HCEC 1CT (cell line): ENCODE measurements around the gene WFIKKN1.
A peak's percentile ranks its signal among the peaks of the same experiment; 100 is the strongest.

ENCODE experiments used
- DNase-seq: peaks from one replicate; pipeline ENCODE4 v3.0.0-alpha.2; 2017

Gene WFIKKN1

GRCh38 chr16:638034-638543 lies 7.3 kb downstream of the WFIKKN1 start:
- no peak for DNase-seq

DNA sequence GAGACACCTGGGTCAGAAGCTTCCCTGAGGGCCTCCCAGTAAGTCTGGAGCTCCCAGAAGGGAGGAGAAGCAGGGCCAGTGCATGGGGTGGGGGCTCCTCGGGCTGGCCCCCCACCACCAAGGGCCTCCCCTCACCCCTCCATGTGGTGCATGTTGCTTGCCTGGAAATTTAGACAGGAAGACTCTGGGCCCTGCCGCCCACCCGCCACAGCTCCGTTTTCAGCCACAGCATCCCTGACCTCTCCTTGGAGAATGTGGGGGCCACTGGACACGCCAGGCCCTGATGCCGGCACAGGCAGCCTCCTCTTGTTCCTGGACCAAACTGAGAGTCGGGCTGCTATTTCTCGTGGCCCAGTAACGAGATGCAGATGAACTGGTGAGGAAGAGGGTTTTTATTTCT lies 8.1 kb downstream of the WFIKKN1 start:
- DNase-seq, result no peak

DNA sequence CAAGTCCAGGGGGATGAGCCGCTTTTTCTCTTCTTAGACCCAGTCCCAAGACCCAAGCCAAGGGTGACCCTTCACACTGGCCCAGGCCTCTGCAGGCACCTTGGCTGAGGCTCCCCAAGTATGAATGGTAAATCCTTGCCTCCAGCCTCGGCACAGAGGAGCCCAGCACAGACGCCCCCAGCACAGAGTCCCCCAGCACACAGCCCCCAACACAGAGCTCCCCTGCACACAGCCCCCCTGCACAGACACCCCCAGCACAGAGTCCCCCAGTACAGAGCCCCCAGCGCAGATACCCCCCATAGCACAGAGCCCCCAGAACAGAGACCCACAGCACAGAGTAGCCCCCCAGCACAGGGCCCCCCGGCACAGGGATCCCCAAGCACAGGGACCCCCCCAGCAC lies 9.8 kb downstream of the WFIKKN1 start:
- no peak for DNase-seq

DNA sequence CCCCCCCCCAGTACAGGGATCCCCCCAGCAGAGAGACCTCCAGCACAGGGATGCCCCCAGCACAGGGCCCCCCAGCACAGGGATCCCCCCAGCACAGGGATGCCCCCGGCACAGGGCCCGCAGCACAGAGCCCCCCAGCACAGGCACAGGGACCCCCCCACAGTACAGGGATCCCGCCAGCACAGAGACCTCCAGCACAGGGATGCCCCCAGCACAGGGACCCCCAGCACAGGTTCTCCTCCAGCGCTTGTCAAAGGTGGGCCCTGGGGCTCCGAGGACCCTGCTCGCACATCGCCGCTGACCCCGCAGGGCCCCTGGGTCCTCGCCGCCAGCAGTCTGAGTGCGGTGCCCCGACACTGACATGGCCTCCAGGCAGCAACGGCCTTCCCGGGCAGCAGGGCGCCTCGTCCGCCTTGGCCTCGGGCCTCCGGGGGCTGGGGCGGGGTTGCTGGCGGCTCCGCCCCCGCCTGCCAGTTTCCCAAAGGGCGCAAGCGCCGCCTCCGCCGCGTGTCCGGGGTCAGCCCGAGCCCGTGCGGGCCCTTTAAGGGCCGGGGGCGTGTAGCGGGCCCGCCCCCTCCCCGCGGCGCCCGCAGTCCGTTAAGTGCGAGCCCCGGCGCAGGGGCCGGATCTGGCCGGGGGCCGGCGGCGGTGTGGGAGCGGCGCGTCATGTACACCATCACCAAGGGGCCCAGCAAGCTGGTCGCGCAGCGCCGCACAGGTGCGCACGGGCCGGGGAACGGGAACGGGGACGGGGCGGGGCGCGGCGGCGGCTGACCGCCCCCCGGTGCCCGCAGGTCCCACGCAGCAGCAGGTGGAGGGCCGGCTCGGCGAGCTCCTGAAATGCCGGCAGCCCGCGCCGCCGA lies 10.8 kb downstream of the WFIKKN1 start, which contains the start of gene MCRIP2:
TSS of gene MCRIP2 (plus strand) at position 503 of the 863 bp plus-strand sequence. CDS start at position 667, 164 bp downstream.
- DNase-seq, result peak; percentile 72

GRCh38 chr16:642189-643049 lies 11.6 kb downstream of the WFIKKN1 start:
- DNase-seq, result no peak

- no peak for DNase-seq
Measured at GRCh38 chr16:643050-643368, 12.2 kb downstream of the WFIKKN1 start.

DNA sequence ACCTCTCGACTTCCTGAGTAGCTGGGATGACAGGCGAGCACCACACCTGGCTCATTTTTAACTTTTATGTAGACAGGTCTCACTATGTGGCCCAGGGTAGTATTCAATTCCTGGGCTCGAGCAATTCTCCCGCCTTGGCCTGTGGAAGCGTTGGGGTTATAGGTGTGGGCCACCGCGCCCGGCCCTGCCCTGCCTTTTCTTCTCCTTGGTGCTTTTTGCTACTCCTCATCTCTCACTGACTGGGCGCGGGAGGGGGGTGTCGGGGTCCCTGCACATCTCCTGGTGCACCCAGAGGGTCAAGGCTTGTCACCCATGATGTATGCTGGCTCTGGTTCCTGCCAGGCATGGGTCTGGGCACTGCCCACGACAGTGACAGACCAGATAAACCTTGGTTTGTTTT lies 13.8 kb downstream of the WFIKKN1 start:
- DNase-seq, result no peak

GRCh38 chr16:645852-646678 lies 15.3 kb downstream of the WFIKKN1 start:
- no peak for DNase-seq

GRCh38 chr16:646679-647172 lies 15.9 kb downstream of the WFIKKN1 start:
- DNase-seq, result no peak

- no peak for DNase-seq
Measured at GRCh38 chr16:647173-647902, 16.6 kb downstream of the WFIKKN1 start.

DNA sequence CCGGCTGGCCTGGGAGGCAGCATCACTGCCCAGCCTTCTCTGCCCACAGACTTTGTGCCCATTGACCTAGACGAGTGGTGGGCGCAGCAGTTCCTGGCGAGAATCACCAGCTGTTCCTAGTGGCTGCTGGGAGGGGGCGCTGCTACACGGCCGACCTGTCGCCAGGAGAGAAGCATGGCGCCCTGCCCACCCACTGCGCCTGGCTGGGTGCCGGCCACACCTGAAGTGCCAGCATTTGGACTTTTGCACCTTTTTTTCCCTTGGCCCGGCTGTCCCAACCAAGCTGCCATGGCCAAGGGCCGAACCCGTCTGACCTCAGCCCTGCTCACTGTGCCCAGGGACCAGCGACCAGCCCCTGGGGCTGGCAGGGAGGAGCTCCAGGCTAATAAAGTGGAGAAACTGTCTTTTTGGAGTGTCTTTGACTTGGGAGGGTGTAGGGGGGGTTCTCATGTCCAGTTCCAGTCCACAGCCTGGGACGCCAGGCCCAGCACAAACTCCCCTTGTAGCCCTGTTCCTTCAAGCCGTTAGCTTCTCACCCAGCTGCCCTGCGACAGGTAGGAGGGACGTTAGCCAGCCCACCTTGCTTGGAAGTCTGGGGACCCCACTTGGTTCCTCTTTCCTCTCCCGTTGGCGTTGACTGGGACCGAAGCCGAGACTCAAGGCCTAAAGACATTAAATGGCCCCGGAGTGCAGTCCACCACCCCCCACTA lies 17.4 kb downstream of the WFIKKN1 start:
- no peak for DNase-seq

DNA sequence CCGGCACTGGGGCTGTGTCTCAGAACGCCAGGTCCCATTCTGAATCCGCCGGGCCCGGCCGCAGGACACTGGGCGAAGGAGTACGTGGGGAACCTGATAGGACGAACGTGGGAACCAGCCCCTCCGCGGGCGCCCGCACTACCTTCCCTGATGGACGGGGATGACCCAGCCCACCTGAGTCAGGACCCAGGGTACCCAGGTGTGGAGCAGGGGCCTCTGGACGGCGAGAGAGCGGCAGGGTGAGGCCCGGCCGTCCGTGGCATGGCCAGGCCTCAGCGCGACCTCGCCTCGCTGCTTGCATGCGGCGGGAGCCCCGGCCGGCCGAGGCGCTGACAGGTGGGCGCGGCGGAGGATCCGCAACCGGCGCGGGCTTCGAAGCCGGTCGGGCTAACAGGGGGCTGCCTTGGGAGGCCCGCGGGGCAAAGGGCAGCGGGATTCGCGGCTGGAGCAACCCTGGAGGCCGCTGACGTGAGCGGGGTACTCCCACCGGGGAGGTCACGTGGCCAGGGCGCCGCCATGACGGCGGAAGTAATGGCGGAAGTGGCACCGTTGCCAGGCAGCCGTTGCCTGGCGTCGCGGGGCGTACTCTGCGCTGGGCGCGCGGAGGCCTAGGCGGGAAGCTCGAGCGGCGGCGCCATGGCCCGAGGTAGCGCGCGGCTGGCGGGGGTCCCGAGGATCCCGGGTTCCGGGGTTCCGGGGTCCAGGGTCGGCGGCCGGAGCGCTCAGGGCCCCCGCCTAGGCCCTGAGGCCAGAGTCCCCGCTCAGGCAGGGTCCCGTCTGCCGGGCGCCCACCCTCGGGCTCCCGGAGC lies 18.2 kb downstream of the WFIKKN1 start, which contains the start of gene WDR90:
TSS of gene WDR90 (plus strand) at position 585 of the 809 bp plus-strand sequence. CDS start at position 637, 52 bp downstream.
- DNase-seq, result peak; percentile 91

DNA sequence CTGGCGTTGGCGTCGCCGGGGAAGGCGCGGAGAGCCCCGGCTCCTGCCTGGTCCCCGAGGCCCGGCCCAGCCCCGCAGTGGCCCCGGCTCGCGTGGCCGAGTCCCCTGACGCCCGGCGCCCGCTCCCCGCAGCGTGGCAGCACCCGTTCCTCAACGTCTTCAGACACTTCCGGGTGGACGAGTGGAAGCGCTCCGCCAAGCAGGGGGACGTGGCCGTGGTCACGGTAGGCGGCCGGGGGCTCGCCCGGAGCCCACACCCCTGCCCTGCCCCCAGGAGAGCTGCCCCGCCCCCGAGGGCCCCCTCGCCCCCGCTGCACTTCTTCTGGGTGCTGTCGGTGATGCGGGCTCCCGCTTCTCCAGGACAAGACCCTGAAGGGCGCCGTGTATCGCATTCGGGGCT lies 18.8 kb downstream of the WFIKKN1 start:
- DNase-seq, result no peak

- DNase-seq, result no peak
Measured at GRCh38 chr16:651844-652243, 21.1 kb downstream of the WFIKKN1 start.

- no peak for DNase-seq
Measured at GRCh38 chr16:652454-653305, 21.9 kb downstream of the WFIKKN1 start.

- DNase-seq, result no peak
Measured at GRCh38 chr16:654034-654433, 23.2 kb downstream of the WFIKKN1 start.

DNA sequence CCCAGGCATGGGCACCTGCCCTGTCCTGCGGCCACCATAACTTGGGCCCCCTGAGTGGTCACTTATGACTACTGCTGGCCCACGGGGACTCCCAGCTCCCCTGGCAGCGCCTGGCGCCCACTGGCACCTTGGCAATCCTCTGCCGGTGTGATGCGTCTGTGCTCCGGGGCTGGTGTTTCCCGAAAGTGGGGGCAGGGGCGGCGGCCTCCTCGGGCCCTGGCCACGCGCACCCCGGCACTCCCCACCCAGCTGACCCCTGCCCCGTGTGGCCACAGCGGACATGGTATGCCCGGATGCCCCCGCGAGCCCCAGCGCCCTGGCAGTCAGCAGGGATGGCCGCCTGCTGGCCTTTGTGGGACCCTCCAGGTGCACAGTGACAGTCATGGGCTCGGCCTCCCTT lies 26.7 kb downstream of the WFIKKN1 start:
- DNase-seq, result no peak

GRCh38 chr16:658679-659571 lies 28.1 kb downstream of the WFIKKN1 start:
- DNase-seq, result no peak
